IPS-20b (cell line): ENCODE results near the gene ZNF787.

ENCODE experiments used
- H3K27ac ChIP-seq: one replicate; pipeline ENCODE4 v1.5.1; 2013; ENCODE audit warnings: low read length
- H3K27me3 ChIP-seq: 2 replicates; pipeline ENCODE4 v1.6.1; 2013; ENCODE audit warnings: mild to moderate bottlenecking, low read length, inconsistent platforms; ENCODE audit not compliant: insufficient read depth
- H3K36me3 ChIP-seq: 2 replicates; pipeline ENCODE4 v1.6.1; 2013; ENCODE audit warnings: low read depth, mild to moderate bottlenecking, inconsistent platforms, low read length, moderate library complexity; ENCODE audit not compliant: insufficient read depth
- H3K4me1 ChIP-seq: 2 replicates; pipeline ENCODE4 v1.6.1; 2013; ENCODE audit warnings: mild to moderate bottlenecking, control low read depth, inconsistent platforms, low read length, moderate library complexity; ENCODE audit not compliant: insufficient read depth
- H3K4me3 ChIP-seq: 2 replicates; pipeline ENCODE4 v1.5.1; 2013; ENCODE audit warnings: mild to moderate bottlenecking, low read length, inconsistent platforms
- H3K9ac ChIP-seq: 2 replicates; pipeline ENCODE4 v1.6.1; 2013; ENCODE audit warnings: low read depth, mild to moderate bottlenecking, inconsistent platforms, low read length, moderate library complexity
- H3K9me3 ChIP-seq: 2 replicates; pipeline ENCODE4 v1.6.1; 2013; ENCODE audit warnings: mild to moderate bottlenecking, low read depth, low read length, inconsistent platforms; ENCODE audit not compliant: insufficient read depth

ZNF787 gene

GRCh38 chr19:56117889-56118288 is 3.2 kb downstream of the ZNF787 start:
- Histone ChIP-seq H3K27me3 (no peaks in the 10 kb centered on the region), H3K4me3 (no peak overlapping the region), H3K9me3 (no peaks in the 10 kb centered on the region), H3K4me1 (peaks cover 13% of the 10 kb centered on the region), H3K27ac (no peak overlapping the region), H3K9ac (no peak overlapping the region), H3K36me3 (peaks cover 20% of the 10 kb centered on the region; the same call in 1 of the 2 replicates)

GRCh38 chr19:56117376-56117884 is 3.7 kb downstream of the ZNF787 start:
- Histone ChIP-seq H3K9ac (no peak overlapping the region), H3K27me3 (no peaks in the 10 kb centered on the region), H3K4me1 (peaks cover 14% of the 10 kb centered on the region), H3K36me3 (peaks cover 20% of the 10 kb centered on the region; the same call in 1 of the 2 replicates), H3K27ac (no peak overlapping the region), H3K9me3 (no peaks in the 10 kb centered on the region), H3K4me3 (no peak overlapping the region)

GRCh38 chr19:56116606-56117005 is 4.5 kb downstream of the ZNF787 start:
- no peak overlapping the region for H3K4me3 ChIP-seq
- peaks cover 20% of the 10 kb centered on the region; the same call in 1 of the 2 replicates for H3K36me3 ChIP-seq
- no peak overlapping the region for H3K9ac ChIP-seq
- H3K9me3 ChIP-seq = no peaks in the 10 kb centered on the region
- H3K4me1 ChIP-seq = peaks cover 19% of the 10 kb centered on the region
- no peak overlapping the region for H3K27ac ChIP-seq
- no peaks in the 10 kb centered on the region for H3K27me3 ChIP-seq

GRCh38 chr19:56115490-56115889 is 5.6 kb downstream of the ZNF787 start:
- H3K27ac ChIP-seq = peak overlapping the region; percentile 28

GRCh38 chr19:56114778-56115110 is 6.4 kb downstream of the ZNF787 start:
- Histone ChIP-seq H3K27me3 (no peaks in the 10 kb centered on the region), H3K9me3 (no peaks in the 10 kb centered on the region), H3K36me3 (peaks cover 20% of the 10 kb centered on the region; the same call in 1 of the 2 replicates), H3K9ac (no peak overlapping the region), H3K4me1 (peaks cover 32% of the 10 kb centered on the region), H3K27ac (no peak overlapping the region), H3K4me3 (no peak overlapping the region)

More at GRCh38 chr19:56115490-56115889, 5.6 kb downstream of the ZNF787 start:
- Histone ChIP-seq H3K36me3 (peaks cover 20% of the 10 kb centered on the region; the same call in 1 of the 2 replicates), H3K4me3 (no peak overlapping the region), H3K9me3 (no peaks in the 10 kb centered on the region), H3K4me1 (peaks cover 29% of the 10 kb centered on the region), H3K9ac (no peak overlapping the region), H3K27me3 (no peaks in the 10 kb centered on the region)

GRCh38 chr19:56114051-56114777 is 6.9 kb downstream of the ZNF787 start:
- H3K27ac ChIP-seq = no peak overlapping the region
- no peak overlapping the region for H3K4me3 ChIP-seq
- H3K27me3 ChIP-seq = no peaks in the 10 kb centered on the region
- peaks cover 32% of the 10 kb centered on the region for H3K4me1 ChIP-seq
- no peaks in the 10 kb centered on the region for H3K9me3 ChIP-seq
- no peak overlapping the region for H3K9ac ChIP-seq
- H3K36me3 ChIP-seq = peaks cover 18% of the 10 kb centered on the region; the same call in 1 of the 2 replicates

GRCh38 chr19:56113074-56113632 is 7.9 kb downstream of the ZNF787 start:
- H3K4me3 ChIP-seq = no peak overlapping the region
- H3K36me3 ChIP-seq = peaks cover 7% of the 10 kb centered on the region; the same call in 1 of the 2 replicates
- H3K9me3 ChIP-seq = no peaks in the 10 kb centered on the region
- no peak overlapping the region for H3K27ac ChIP-seq
- no peaks in the 10 kb centered on the region for H3K27me3 ChIP-seq
- H3K4me1 ChIP-seq = peaks cover 32% of the 10 kb centered on the region
- H3K9ac ChIP-seq = no peak overlapping the region

- Histone ChIP-seq H3K4me1 (peaks cover 32% of the 10 kb centered on the region), H3K9ac (no peak overlapping the region), H3K27me3 (no peaks in the 10 kb centered on the region), H3K9me3 (no peaks in the 10 kb centered on the region), H3K27ac (no peak overlapping the region), H3K36me3 (no peaks in the 10 kb centered on the region; the same call in 1 of the 2 replicates), H3K4me3 (no peak overlapping the region)
Measured at GRCh38 chr19:56112313-56112709, 8.8 kb downstream of the ZNF787 start.

- Histone ChIP-seq H3K27ac (no peak overlapping the region), H3K4me1 (peaks cover 32% of the 10 kb centered on the region), H3K27me3 (no peaks in the 10 kb centered on the region), H3K9ac (no peak overlapping the region), H3K4me3 (no peak overlapping the region), H3K36me3 (peaks cover 5% of the 10 kb centered on the region; the same call in 1 of the 2 replicates), H3K9me3 (no peaks in the 10 kb centered on the region)
Measured at GRCh38 chr19:56111601-56112312, 9.3 kb downstream of the ZNF787 start.

GRCh38 chr19:56110515-56111448 is 10.3 kb downstream of the ZNF787 start:
- Histone ChIP-seq H3K36me3 (peaks cover 5% of the 10 kb centered on the region; the same call in 1 of the 2 replicates), H3K9ac (no peak overlapping the region), H3K27me3 (no peaks in the 10 kb centered on the region), H3K9me3 (no peaks in the 10 kb centered on the region), H3K4me3 (no peak overlapping the region), H3K27ac (no peak overlapping the region), H3K4me1 (peaks cover 36% of the 10 kb centered on the region)

GRCh38 chr19:56109226-56109625 is 11.9 kb downstream of the ZNF787 start:
- H3K9me3 ChIP-seq = no peaks in the 10 kb centered on the region
- H3K4me3 ChIP-seq = no peak overlapping the region
- no peak overlapping the region for H3K27ac ChIP-seq
- H3K4me1 ChIP-seq = peaks cover 37% of the 10 kb centered on the region
- H3K27me3 ChIP-seq = no peaks in the 10 kb centered on the region
- H3K9ac ChIP-seq = no peak overlapping the region
- peaks cover 5% of the 10 kb centered on the region; the same call in 1 of the 2 replicates for H3K36me3 ChIP-seq
